Endothelial cell of coronary artery (primary cell): ENCODE results near the gene CFAP97D2. TPM values are rescaled to one million over a fixed set of nuclear protein-coding genes. Genes with fewer than 3 reads are reported as not detected.

ENCODE experiments used
- total RNA-seq: library from RNA; depleted of rRNA; stranded (reverse); fragments of >200 nt; gene quantifications from 2 replicates; pipeline ENCODE4 v1.2.3, GENCODE V29; 2014

The CFAP97D2 gene
- not detected in 2 replicates for total RNA-seq

GRCh38 chr13:114179087-114179658 lies at the start of gene CFAP97D2:
CFAP97D2 (plus strand) TSS chr13:114179257; CDS start chr13:114179331, 74 bp downstream.

GRCh38 chr13:114132419-114133121 lies 46.5 kb upstream of the CFAP97D2 start, which contains the start of gene RASA3:
RASA3 (minus strand) TSS chr13:114132623; CDS start chr13:114132489, 134 bp downstream.

GRCh38 chr13:114234645-114235421 lies 55.8 kb downstream of the CFAP97D2 start, which contains the start of gene CDC16:
CDC16 (plus strand) TSS chr13:114234897; CDS start chr13:114235085, 188 bp downstream.

Other genes starting within 250 kb of the CFAP97D2 start
- gene C13orf46, start 205.2 kb upstream of the CFAP97D2 start, total RNA-seq = 0.09 and 0.47 TPM in 2 replicates
- 32.1 and 47.1 TPM in 2 replicates for gene RASA3, start 46.6 kb upstream of the CFAP97D2 start, total RNA-seq
- 38.5 and 48.4 TPM in 2 replicates for gene CDC16, start 55.6 kb downstream of the CFAP97D2 start, total RNA-seq
- 20.1 and 20.3 TPM in 2 replicates for gene UPF3A, start 102.3 kb downstream of the CFAP97D2 start, total RNA-seq
- gene CHAMP1, start 135.2 kb downstream of the CFAP97D2 start, total RNA-seq = 6.4 and 6.7 TPM in 2 replicates